ENCODE results near the gene HAL.

Gene HAL

GRCh38 chr12:95942524-95943329 is 53.4 kb downstream of the HAL start, which contains the start of gene CCDC38:
CCDC38 (minus strand) TSS chr12:95942614; CDS start chr12:95936509, 6,105 bp downstream.
- DNase-seq = peak in 53 of 56 donors; percentile 4 to 74 (median 49)

DNA sequence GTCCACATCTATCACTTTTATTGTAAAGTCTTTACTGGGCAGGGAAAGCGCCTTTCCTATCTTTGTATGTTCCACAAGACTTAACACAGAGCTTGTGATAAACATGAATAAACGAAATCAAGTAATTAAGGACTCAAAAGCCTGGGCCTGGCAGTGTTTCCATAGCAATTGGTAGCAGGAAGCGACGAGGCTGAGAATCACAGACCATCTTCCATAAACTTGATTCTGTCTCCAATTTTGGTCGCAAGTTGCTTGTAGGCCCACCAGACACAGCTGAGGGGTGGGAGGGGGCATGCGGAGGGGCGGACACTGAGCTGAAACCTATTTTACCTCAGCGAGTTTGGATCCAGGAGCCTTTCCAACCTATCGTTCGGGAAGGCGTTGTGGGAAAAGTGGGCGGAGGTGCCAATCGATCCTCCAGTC is 54.0 kb downstream of the HAL start:
- DNase-seq = peak in 9 of 56 donors; percentile 23 to 57 (median 40)

GRCh38 chr12:95940514-95940913 is 55.6 kb downstream of the HAL start:
- DNase-seq = no peak

Measured in amygdala (tissue), 56 donors.